ENCODE data around the gene STUB1. TPM values are rescaled to one million over a fixed set of nuclear protein-coding genes. Genes with fewer than 3 reads are reported as not detected.

Gene STUB1
- total RNA-seq = 100 to 1,000 TPM in 3 of 5 donors, 10 to 100 TPM in 2; 43.5 to 307 (median 206) TPM
- polyA plus RNA-seq = 100 to 1,000 TPM; 123 to 183 (median 128) TPM
- long read RNA-seq, donor 1, transcript STUB1-201 (7 exons, 1,472 nt) = major isoform, 10 of 15 reads
- long read RNA-seq, donor 1, partial matches to known transcripts = 0 of 15 reads
- long read RNA-seq, donor 1, other reads (novel, unspliced or antisense) = 0 of 15 reads
- long read RNA-seq, donor 2, transcript STUB1-201 (7 exons, 1,472 nt) = major isoform, 27 of 41 reads
- long read RNA-seq, donor 2, partial matches to known transcripts = 0 of 41 reads
- long read RNA-seq, donor 2, other reads (novel, unspliced or antisense) = 9 of 41 reads
- long read RNA-seq, donor 3, transcript STUB1-201 (7 exons, 1,472 nt) = major isoform, 14 of 17 reads
- long read RNA-seq, donor 3, partial matches to known transcripts = 0 of 17 reads
- long read RNA-seq, donor 3, other reads (novel, unspliced or antisense) = 0 of 17 reads
- long read RNA-seq, donor 4, partial matches to known transcripts = 0 of 1 reads
- long read RNA-seq, donor 4, other reads (novel, unspliced or antisense) = 0 of 1 reads
- long read RNA-seq, donor 5, transcript STUB1-201 (7 exons, 1,472 nt) = major isoform, 34 of 47 reads
- long read RNA-seq, donor 5, transcript STUB1-204 (6 exons, 875 nt) = minor isoform, 6 of 47 reads
- long read RNA-seq, donor 5, partial matches to known transcripts = 5 of 47 reads
- long read RNA-seq, donor 5, other reads (novel, unspliced or antisense) = 0 of 47 reads
- long read RNA-seq, donor 6, transcript STUB1-204 (6 exons, 875 nt) = minor isoform, 11 of 77 reads
- long read RNA-seq, donor 6, transcript STUB1-201 (7 exons, 1,472 nt) = major isoform, 57 of 77 reads
- long read RNA-seq, donor 6, partial matches to known transcripts = 0 of 77 reads
- long read RNA-seq, donor 6, other reads (novel, unspliced or antisense) = 0 of 77 reads
- long read RNA-seq, donor 7, transcript STUB1-201 (7 exons, 1,472 nt) = major isoform, 24 of 29 reads
- long read RNA-seq, donor 7, partial matches to known transcripts = 0 of 29 reads
- long read RNA-seq, donor 7, other reads (novel, unspliced or antisense) = 0 of 29 reads
- long read RNA-seq, donor 8, transcript STUB1-201 (7 exons, 1,472 nt) = major isoform, 28 of 31 reads
- long read RNA-seq, donor 8, partial matches to known transcripts = 0 of 31 reads
- long read RNA-seq, donor 8, other reads (novel, unspliced or antisense) = 0 of 31 reads
- long read RNA-seq, donor 9, transcript STUB1-202 (4 exons, 894 nt) = minor isoform, 5 of 30 reads
- long read RNA-seq, donor 9, transcript STUB1-201 (7 exons, 1,472 nt) = major isoform, 21 of 30 reads
- long read RNA-seq, donor 9, partial matches to known transcripts = 0 of 30 reads
- long read RNA-seq, donor 9, other reads (novel, unspliced or antisense) = 0 of 30 reads
- long read RNA-seq, donor 10, transcript STUB1-201 (7 exons, 1,472 nt) = major isoform, 8 of 11 reads
- long read RNA-seq, donor 10, partial matches to known transcripts = 0 of 11 reads
- long read RNA-seq, donor 10, other reads (novel, unspliced or antisense) = 0 of 11 reads

GRCh38 chr16:679814-680624 is at the start of gene STUB1:
Gene STUB1 (plus strand): TSS chr16:680410. CDS start chr16:680526, 116 bp downstream.
- TF ChIP-seq POLR2AphosphoS5 (IDR thresholded peaks at IDR 0.05) = peak; percentile 14 to 83 (median 66)
- TF ChIP-seq EP300 (IDR thresholded peaks at IDR 0.05) = no peak
- peaks cover 20 to 25% (median 21%) of the 10 kb centered on the region in 4 donors for H3K36me3 ChIP-seq
- peaks cover 0 to 16% (median 0%) of the 10 kb centered on the region in 3 donors for H3K27me3 ChIP-seq
- peak within 1 kb of the TSS; percentile 93 to 97 (median 95) for H3K27ac ChIP-seq
- peaks cover 57 to 82% (median 80%) of the 10 kb centered on the region in 4 donors for H3K4me1 ChIP-seq
- DNase-seq = peak; percentile 89 to 95
- intact Hi-C loops (cut with DNase I; ENCODE audit: low total_unique reads) = no loop called here
- H3K9me3 ChIP-seq = no peaks in the 10 kb centered on the region
- peak within 1 kb of the TSS; percentile 88 to 93 (median 88) for H3K4me3 ChIP-seq
- WGBS, 5 donors = 0 to 1% (median 0%) methylated on average over 11 to 91 of the region's 91 CpGs

GRCh38 chr16:630815-631405 is 49.3 kb upstream of the STUB1 start, which contains the start of gene WFIKKN1:
Gene WFIKKN1 (plus strand): TSS chr16:630985. CDS start chr16:631254, 269 bp downstream.
- intact Hi-C loops (cut with DNase I; ENCODE audit: low total_unique reads) = no loop called here
- no peak within 1 kb of the TSS for H3K4me3 ChIP-seq
- WGBS, 5 donors = 2 to 9% (median 4%) methylated on average over 7 to 23 of the region's 23 CpGs
- TF ChIP-seq EP300 (IDR thresholded peaks at IDR 0.05) (no peak), CTCF (IDR thresholded peaks at IDR 0.05) (no peak), POLR2AphosphoS5 (IDR thresholded peaks at IDR 0.05) (no peak)
- peaks cover 17 to 59% (median 55%) of the 10 kb centered on the region in 4 donors for H3K36me3 ChIP-seq
- DNase-seq = peak; percentile 71 to 85
- H3K9me3 ChIP-seq = no peaks in the 10 kb centered on the region
- peaks cover 0 to 13% (median 0%) of the 10 kb centered on the region in 3 donors for H3K27me3 ChIP-seq
- peak within 1 kb of the TSS in 2 of 5 donors; percentile 1 to 14 for H3K27ac ChIP-seq
- peaks cover 32 to 51% (median 47%) of the 10 kb centered on the region in 4 donors for H3K4me1 ChIP-seq

GRCh38 chr16:631808-632358 is 48.3 kb upstream of the STUB1 start:
- TF ChIP-seq EP300 (IDR thresholded peaks at IDR 0.05) (no peak), POLR2AphosphoS5 (IDR thresholded peaks at IDR 0.05) (no peak), POLR2A (IDR thresholded peaks at IDR 0.05) (no peak), CTCF (IDR thresholded peaks at IDR 0.05) (no peak)
- 50 to 61% (median 56%) methylated on average over 9 of the region's 9 CpGs for WGBS, 5 donors
- no peak for DNase-seq
- Histone ChIP-seq H3K27me3 (peaks cover 0 to 13% (median 0%) of the 10 kb centered on the region in 3 donors), H3K36me3 (peaks cover 15 to 49% (median 45%) of the 10 kb centered on the region in 4 donors), H3K27ac (no peak overlapping the region), H3K4me1 (peaks cover 32 to 53% (median 48%) of the 10 kb centered on the region in 4 donors), H3K9me3 (no peaks in the 10 kb centered on the region), H3K4me3 (no peak overlapping the region)
- intact Hi-C loops (cut with DNase I; ENCODE audit: low total_unique reads) = no loop called here

Measured in stomach (tissue), 19 donors.